ENCODE data around the gene CDK5R2. TPM values are rescaled to one million over a fixed set of nuclear protein-coding genes. Genes with fewer than 3 reads are reported as not detected.

CDK5R2 gene
- total RNA-seq, 1 donor from 2014 or later: 0.75 TPM

DNA sequence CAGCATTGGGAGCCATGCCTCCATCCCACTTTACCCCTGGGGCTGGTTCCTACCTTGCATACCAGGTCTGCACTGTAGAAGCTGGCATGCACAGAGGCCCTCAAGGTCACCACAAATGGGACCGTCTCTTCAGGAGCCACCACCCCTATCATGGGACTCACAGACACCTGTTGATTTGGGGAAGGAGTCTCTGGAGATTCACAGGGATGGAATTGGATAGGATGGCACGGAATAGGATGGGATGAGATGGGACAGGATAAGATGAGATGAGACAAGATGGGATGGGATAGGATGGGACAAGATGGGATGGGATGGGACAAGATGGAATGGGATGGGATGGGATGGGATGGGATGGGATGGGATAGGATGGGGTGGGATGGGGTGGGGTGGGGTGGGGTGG is 49.8 kb downstream of the CDK5R2 start:
- no peaks in the 10 kb centered on the region for H3K79me2 ChIP-seq (ENCODE audit: insufficient read depth, low read length)
- Mint-ChIP-seq H3K9me3 (ENCODE audit: unreplicated experiment) (peaks cover 2% of the 10 kb centered on the region), H3K27me3 (ENCODE audit: low read depth, unreplicated experiment) (peaks cover 73% of the 10 kb centered on the region), H3K27ac (ENCODE audit: unreplicated experiment) (no peak overlapping the region), H3K4me1 (ENCODE audit: low read depth, unreplicated experiment) (no peaks in the 10 kb centered on the region), H3K36me3 (ENCODE audit: low read depth, unreplicated experiment) (no peaks in the 10 kb centered on the region), H3K4me3 (ENCODE audit: unreplicated experiment) (no peak overlapping the region)
- H3K4me3 ChIP-seq (ENCODE audit: insufficient read depth, low read depth, low read length): no peak overlapping the region
- no peak overlapping the region for H3K27ac ChIP-seq (ENCODE audit: low read depth, low read length)
- H3K9ac ChIP-seq (ENCODE audit: low read length): no peak overlapping the region
- no peaks in the 10 kb centered on the region for H3K4me1 ChIP-seq (ENCODE audit: insufficient read depth, low read length)
- DNase-seq (ENCODE audit: low read depth): no peak
- FAIRE-seq: no peak
- H3K4me2 ChIP-seq (ENCODE audit: low read length): no peak overlapping the region
- H2AFZ ChIP-seq (ENCODE audit: low read depth, low read length): no peak overlapping the region
- peaks cover 26% of the 10 kb centered on the region for H3K27me3 ChIP-seq (ENCODE audit: insufficient read depth, low read length)
- no peaks in the 10 kb centered on the region for H3K9me3 ChIP-seq (ENCODE audit: insufficient read depth, low read depth, low read length)
- H3K36me3 ChIP-seq (ENCODE audit: insufficient read depth, low read length): no peaks in the 10 kb centered on the region
- TF ChIP-seq EZH2 (IDR thresholded peaks at IDR 0.05; ENCODE audit: insufficient read depth, low read length): no peak
- TF ChIP-seq, protein P1, sequence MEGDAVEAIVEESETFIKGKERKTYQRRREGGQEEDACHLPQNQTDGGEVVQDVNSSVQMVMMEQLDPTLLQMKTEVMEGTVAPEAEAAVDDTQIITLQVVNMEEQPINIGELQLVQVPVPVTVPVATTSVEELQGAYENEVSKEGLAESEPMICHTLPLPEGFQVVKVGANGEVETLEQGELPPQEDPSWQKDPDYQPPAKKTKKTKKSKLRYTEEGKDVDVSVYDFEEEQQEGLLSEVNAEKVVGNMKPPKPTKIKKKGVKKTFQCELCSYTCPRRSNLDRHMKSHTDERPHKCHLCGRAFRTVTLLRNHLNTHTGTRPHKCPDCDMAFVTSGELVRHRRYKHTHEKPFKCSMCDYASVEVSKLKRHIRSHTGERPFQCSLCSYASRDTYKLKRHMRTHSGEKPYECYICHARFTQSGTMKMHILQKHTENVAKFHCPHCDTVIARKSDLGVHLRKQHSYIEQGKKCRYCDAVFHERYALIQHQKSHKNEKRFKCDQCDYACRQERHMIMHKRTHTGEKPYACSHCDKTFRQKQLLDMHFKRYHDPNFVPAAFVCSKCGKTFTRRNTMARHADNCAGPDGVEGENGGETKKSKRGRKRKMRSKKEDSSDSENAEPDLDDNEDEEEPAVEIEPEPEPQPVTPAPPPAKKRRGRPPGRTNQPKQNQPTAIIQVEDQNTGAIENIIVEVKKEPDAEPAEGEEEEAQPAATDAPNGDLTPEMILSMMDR (IDR thresholded peaks at IDR 0.05; ENCODE audit: insufficient read depth, low read depth, low read length): no peak
- no peaks in the 10 kb centered on the region for H4K20me1 ChIP-seq (ENCODE audit: insufficient read depth, low read length)

DNA sequence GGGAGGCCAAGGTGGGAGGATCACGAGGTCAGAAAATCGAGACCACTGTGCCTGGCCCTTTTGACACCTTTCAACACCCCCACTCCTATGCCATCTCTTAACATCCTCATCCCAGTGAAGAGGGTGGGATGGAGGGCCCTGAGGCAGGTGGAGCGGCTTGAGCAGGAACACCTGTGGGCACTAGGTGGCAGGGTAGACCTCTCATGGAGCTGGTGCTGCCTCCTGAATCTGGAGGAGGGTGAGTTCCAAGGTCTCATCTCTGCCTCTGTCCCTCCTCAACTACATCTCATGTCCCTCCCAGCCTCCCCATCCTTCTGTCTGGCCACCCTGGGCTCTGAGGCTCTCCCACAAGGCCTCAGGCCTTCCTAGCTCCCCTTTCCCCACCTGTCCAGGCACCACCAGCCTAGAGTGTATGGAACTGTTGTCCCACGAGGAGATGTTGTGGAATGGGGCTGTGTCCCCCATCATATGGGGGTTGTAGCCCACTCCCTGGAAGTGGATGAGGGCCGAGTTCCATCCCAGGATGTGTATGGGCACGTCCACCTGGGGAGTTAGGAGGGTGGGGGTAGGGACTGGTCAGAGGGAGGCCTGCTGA is 50.8 kb downstream of the CDK5R2 start:
- Mint-ChIP-seq H3K27me3 (ENCODE audit: low read depth, unreplicated experiment) (peaks cover 75% of the 10 kb centered on the region), H3K4me3 (ENCODE audit: unreplicated experiment) (no peak overlapping the region), H3K27ac (ENCODE audit: unreplicated experiment) (no peak overlapping the region), H3K9me3 (ENCODE audit: unreplicated experiment) (no peaks in the 10 kb centered on the region), H3K4me1 (ENCODE audit: low read depth, unreplicated experiment) (no peaks in the 10 kb centered on the region), H3K36me3 (ENCODE audit: low read depth, unreplicated experiment) (no peaks in the 10 kb centered on the region)
- TF ChIP-seq, protein P1 (IDR thresholded peaks at IDR 0.05; ENCODE audit: insufficient read depth, low read depth, low read length): peak; percentile 13
- TF ChIP-seq EZH2 (IDR thresholded peaks at IDR 0.05; ENCODE audit: insufficient read depth, low read length): no peak
- DNase-seq (ENCODE audit: low read depth) (no peak), FAIRE-seq (no peak)
- H3K27me3 ChIP-seq (ENCODE audit: insufficient read depth, low read length): peaks cover 24% of the 10 kb centered on the region
- H3K9me3 ChIP-seq (ENCODE audit: insufficient read depth, low read depth, low read length): no peaks in the 10 kb centered on the region
- H3K36me3 ChIP-seq (ENCODE audit: insufficient read depth, low read length): no peaks in the 10 kb centered on the region
- H3K4me2 ChIP-seq (ENCODE audit: low read length): no peak overlapping the region
- no peaks in the 10 kb centered on the region for H3K79me2 ChIP-seq (ENCODE audit: insufficient read depth, low read length)
- H3K4me3 ChIP-seq (ENCODE audit: insufficient read depth, low read depth, low read length): no peak overlapping the region
- no peaks in the 10 kb centered on the region for H4K20me1 ChIP-seq (ENCODE audit: insufficient read depth, low read length)
- no peak overlapping the region for H2AFZ ChIP-seq (ENCODE audit: low read depth, low read length)
- no peak overlapping the region for H3K27ac ChIP-seq (ENCODE audit: low read depth, low read length)
- H3K4me1 ChIP-seq (ENCODE audit: insufficient read depth, low read length): no peaks in the 10 kb centered on the region
- H3K9ac ChIP-seq (ENCODE audit: low read length): no peak overlapping the region

DNA sequence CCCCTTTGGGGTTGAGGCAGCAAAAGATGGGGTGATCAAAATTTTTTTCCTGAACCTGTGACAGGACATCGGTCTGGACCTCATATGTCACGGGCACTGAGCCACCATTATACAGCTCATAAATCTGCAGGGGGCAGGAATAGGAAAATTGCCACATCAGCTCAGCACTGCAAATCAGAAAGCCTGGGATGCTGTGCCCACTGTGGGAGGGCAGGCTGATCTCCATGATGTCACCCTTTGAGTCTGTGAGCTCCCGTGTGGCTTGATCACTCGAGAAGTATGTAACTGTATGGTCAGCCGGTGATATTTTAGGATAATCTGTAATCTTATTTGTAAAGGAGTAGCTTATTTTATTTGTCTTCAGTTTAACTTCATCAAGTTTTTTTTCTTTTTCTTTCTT is 51.4 kb downstream of the CDK5R2 start:
- Histone ChIP-seq H3K27ac (ENCODE audit: low read depth, low read length) (no peak overlapping the region), H3K27me3 (ENCODE audit: insufficient read depth, low read length) (peaks cover 20% of the 10 kb centered on the region), H3K4me3 (ENCODE audit: insufficient read depth, low read depth, low read length) (no peak overlapping the region), H3K9me3 (ENCODE audit: insufficient read depth, low read depth, low read length) (no peaks in the 10 kb centered on the region), H3K9ac (ENCODE audit: low read length) (no peak overlapping the region), H3K4me2 (ENCODE audit: low read length) (no peak overlapping the region), H3K4me1 (ENCODE audit: insufficient read depth, low read length) (no peaks in the 10 kb centered on the region), H3K36me3 (ENCODE audit: insufficient read depth, low read length) (no peaks in the 10 kb centered on the region), H4K20me1 (ENCODE audit: insufficient read depth, low read length) (no peaks in the 10 kb centered on the region), H3K79me2 (ENCODE audit: insufficient read depth, low read length) (no peaks in the 10 kb centered on the region), H2AFZ (ENCODE audit: low read depth, low read length) (no peak overlapping the region)
- H3K4me1 Mint-ChIP-seq (ENCODE audit: low read depth, unreplicated experiment): no peaks in the 10 kb centered on the region
- H3K9me3 Mint-ChIP-seq (ENCODE audit: unreplicated experiment): no peaks in the 10 kb centered on the region
- TF ChIP-seq EZH2 (IDR thresholded peaks at IDR 0.05; ENCODE audit: insufficient read depth, low read length): no peak
- TF ChIP-seq, protein P1 (IDR thresholded peaks at IDR 0.05; ENCODE audit: insufficient read depth, low read depth, low read length): no peak
- H3K27me3 Mint-ChIP-seq (ENCODE audit: low read depth, unreplicated experiment): peaks cover 75% of the 10 kb centered on the region
- DNase-seq (ENCODE audit: low read depth) (no peak), FAIRE-seq (no peak)
- H3K27ac Mint-ChIP-seq (ENCODE audit: unreplicated experiment): no peak overlapping the region
- H3K4me3 Mint-ChIP-seq (ENCODE audit: unreplicated experiment): no peak overlapping the region
- no peaks in the 10 kb centered on the region for H3K36me3 Mint-ChIP-seq (ENCODE audit: low read depth, unreplicated experiment)
